Mesothelial cell of epicardium (in vitro differentiated cells): ENCODE results near the gene KCNC2. TPM values are rescaled to one million over a fixed set of nuclear protein-coding genes. Genes with fewer than 3 reads are reported as not detected.
A peak's percentile ranks its signal among the peaks of the same experiment; 100 is the strongest.

ENCODE experiments used
- DNase-seq, 2 experiments: peaks; one replicate each; pipeline ENCODE4 v3.0.0; 2021; ENCODE audit warnings: low spot score in 2 of 2; ENCODE audit not compliant: unreplicated experiment in 2 of 2
- H3K27ac Mint-ChIP-seq: 2 replicates; pipeline ENCODE4 v1.8.0; 2021; ENCODE audit warnings: mixed read lengths
- H3K27me3 Mint-ChIP-seq: 2 replicates; pipeline ENCODE4 v1.8.0; 2021; ENCODE audit warnings: low read depth, mixed read lengths
- H3K36me3 Mint-ChIP-seq: 2 replicates; pipeline ENCODE4 v1.8.0; 2021; ENCODE audit warnings: mixed read lengths
- H3K4me1 Mint-ChIP-seq: 2 replicates; pipeline ENCODE4 v1.8.0; 2021; ENCODE audit warnings: mixed read lengths
- H3K4me3 Mint-ChIP-seq: 2 replicates; pipeline ENCODE4 v1.8.0; 2021; ENCODE audit warnings: mild to moderate bottlenecking, moderate library complexity, mixed read lengths
- H3K9me3 Mint-ChIP-seq: 2 replicates; pipeline ENCODE4 v1.8.0; 2021; ENCODE audit warnings: mixed read lengths
- CTCF ChIP-seq: fragments of 200-600 bp; sonication (generic); IDR thresholded peaks from one replicate; pipeline ENCODE4 v1.5.0; 2021; ENCODE audit warnings: antibody characterized with exemption; ENCODE audit not compliant: unreplicated experiment
- total RNA-seq: library from RNA; stranded (reverse); gene quantifications from 3 replicates; pipeline ENCODE4 v1.2.1, GENCODE V29; 2021

KCNC2 gene
- total RNA-seq, 1 donor from 2014 or later = 1.6 TPM

- Mint-ChIP-seq H3K9me3 (peaks cover 11% of the 10 kb centered on the region), H3K4me3 (no peak overlapping the region), H3K36me3 (no peaks in the 10 kb centered on the region), H3K4me1 (no peaks in the 10 kb centered on the region), H3K27me3 (peaks cover 3% of the 10 kb centered on the region), H3K27ac (no peak overlapping the region)
- no peak for DNase-seq
- TF ChIP-seq CTCF = no peak
Measured at GRCh38 chr12:75227132-75227531, 17.5 kb upstream of the KCNC2 start.

GRCh38 chr12:75212072-75212471, 2.4 kb upstream of the KCNC2 start:
- Mint-ChIP-seq H3K27ac (no peak overlapping the region), H3K36me3 (peaks cover 1% of the 10 kb centered on the region), H3K4me1 (peaks cover 6% of the 10 kb centered on the region), H3K4me3 (no peak overlapping the region), H3K27me3 (peaks cover 50% of the 10 kb centered on the region), H3K9me3 (no peaks in the 10 kb centered on the region)
- TF ChIP-seq CTCF = no peak
- DNase-seq = no peak

GRCh38 chr12:75208856-75209811, 505 bp downstream of the KCNC2 start:
- Mint-ChIP-seq H3K27ac (no peak overlapping the region), H3K9me3 (no peaks in the 10 kb centered on the region), H3K4me1 (peaks cover 6% of the 10 kb centered on the region), H3K4me3 (peak overlapping the region; percentile 54), H3K27me3 (peaks cover 78% of the 10 kb centered on the region), H3K36me3 (peaks cover 1% of the 10 kb centered on the region)
- no peak for TF ChIP-seq CTCF
- peak; percentile 40 to 76 for DNase-seq

- H3K36me3 Mint-ChIP-seq = peaks cover 1% of the 10 kb centered on the region
- no peak for DNase-seq
- H3K4me1 Mint-ChIP-seq = peaks cover 6% of the 10 kb centered on the region
- peaks cover 81% of the 10 kb centered on the region for H3K27me3 Mint-ChIP-seq
- no peaks in the 10 kb centered on the region for H3K9me3 Mint-ChIP-seq
- no peak overlapping the region for H3K4me3 Mint-ChIP-seq
- no peak for TF ChIP-seq CTCF
- H3K27ac Mint-ChIP-seq = no peak overlapping the region
Measured at GRCh38 chr12:75207338-75208083, 2.1 kb downstream of the KCNC2 start.

- H3K27ac Mint-ChIP-seq = no peak overlapping the region
- peaks cover 79% of the 10 kb centered on the region for H3K27me3 Mint-ChIP-seq
- peaks cover 1% of the 10 kb centered on the region for H3K36me3 Mint-ChIP-seq
Measured at GRCh38 chr12:75205558-75205957, 4.1 kb downstream of the KCNC2 start.

More at GRCh38 chr12:75205558-75205957, 4.1 kb downstream of the KCNC2 start:
- DNase-seq = no peak
- Mint-ChIP-seq H3K4me3 (no peak overlapping the region), H3K4me1 (peaks cover 6% of the 10 kb centered on the region), H3K9me3 (no peaks in the 10 kb centered on the region)
- TF ChIP-seq CTCF = no peak
